ENCODE results near the gene CARF.

The CARF gene

DNA sequence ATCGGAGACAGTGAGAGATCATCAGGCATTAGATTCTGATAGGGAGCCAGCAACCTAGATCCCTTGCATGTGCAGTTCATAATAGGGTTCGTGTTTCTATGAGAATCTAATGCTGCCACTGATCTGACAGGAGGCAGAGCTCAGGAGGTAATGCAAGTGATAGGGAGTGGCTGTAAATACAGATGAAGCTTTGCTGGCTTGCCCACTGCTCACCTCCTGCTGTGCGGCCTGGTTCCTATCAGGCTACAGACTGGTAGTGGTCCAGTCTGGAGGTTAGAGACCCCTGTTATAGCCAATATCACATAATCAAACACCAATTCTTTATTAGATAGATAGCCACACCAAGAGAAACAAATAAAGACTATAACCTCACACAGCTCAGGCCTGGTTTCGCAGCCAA, 51.6 kb downstream of the CARF start:
- TF ChIP-seq TEAD4 (IDR thresholded peaks at IDR 0.05) (no peak), EGR1 (IDR thresholded peaks at IDR 0.05) (no peak), EP300 (IDR thresholded peaks at IDR 0.05; ENCODE audit: borderline replicate concordance) (no peak), CEBPB (IDR thresholded peaks at IDR 0.05) (no peak), TAF1 (IDR thresholded peaks at IDR 0.05; ENCODE audit: low read depth) (no peak), FOXM1 (IDR thresholded peaks at IDR 0.05; ENCODE audit: borderline replicate concordance, low read depth) (no peak), TCF12 (IDR thresholded peaks at IDR 0.05; ENCODE audit: low read depth) (no peak), NFIC (IDR thresholded peaks at IDR 0.05) (no peak), ZBTB7A (IDR thresholded peaks at IDR 0.05; ENCODE audit: low read depth) (no peak), CREB1 (IDR thresholded peaks at IDR 0.05; ENCODE audit: low read depth) (no peak), YY1 (IDR thresholded peaks at IDR 0.05; ENCODE audit: low read depth) (no peak)
- TF ChIP-seq, protein P1, sequence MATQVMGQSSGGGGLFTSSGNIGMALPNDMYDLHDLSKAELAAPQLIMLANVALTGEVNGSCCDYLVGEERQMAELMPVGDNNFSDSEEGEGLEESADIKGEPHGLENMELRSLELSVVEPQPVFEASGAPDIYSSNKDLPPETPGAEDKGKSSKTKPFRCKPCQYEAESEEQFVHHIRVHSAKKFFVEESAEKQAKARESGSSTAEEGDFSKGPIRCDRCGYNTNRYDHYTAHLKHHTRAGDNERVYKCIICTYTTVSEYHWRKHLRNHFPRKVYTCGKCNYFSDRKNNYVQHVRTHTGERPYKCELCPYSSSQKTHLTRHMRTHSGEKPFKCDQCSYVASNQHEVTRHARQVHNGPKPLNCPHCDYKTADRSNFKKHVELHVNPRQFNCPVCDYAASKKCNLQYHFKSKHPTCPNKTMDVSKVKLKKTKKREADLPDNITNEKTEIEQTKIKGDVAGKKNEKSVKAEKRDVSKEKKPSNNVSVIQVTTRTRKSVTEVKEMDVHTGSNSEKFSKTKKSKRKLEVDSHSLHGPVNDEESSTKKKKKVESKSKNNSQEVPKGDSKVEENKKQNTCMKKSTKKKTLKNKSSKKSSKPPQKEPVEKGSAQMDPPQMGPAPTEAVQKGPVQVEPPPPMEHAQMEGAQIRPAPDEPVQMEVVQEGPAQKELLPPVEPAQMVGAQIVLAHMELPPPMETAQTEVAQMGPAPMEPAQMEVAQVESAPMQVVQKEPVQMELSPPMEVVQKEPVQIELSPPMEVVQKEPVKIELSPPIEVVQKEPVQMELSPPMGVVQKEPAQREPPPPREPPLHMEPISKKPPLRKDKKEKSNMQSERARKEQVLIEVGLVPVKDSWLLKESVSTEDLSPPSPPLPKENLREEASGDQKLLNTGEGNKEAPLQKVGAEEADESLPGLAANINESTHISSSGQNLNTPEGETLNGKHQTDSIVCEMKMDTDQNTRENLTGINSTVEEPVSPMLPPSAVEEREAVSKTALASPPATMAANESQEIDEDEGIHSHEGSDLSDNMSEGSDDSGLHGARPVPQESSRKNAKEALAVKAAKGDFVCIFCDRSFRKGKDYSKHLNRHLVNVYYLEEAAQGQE (IDR thresholded peaks at IDR 0.05; ENCODE audit: low read depth): no peak

DNA sequence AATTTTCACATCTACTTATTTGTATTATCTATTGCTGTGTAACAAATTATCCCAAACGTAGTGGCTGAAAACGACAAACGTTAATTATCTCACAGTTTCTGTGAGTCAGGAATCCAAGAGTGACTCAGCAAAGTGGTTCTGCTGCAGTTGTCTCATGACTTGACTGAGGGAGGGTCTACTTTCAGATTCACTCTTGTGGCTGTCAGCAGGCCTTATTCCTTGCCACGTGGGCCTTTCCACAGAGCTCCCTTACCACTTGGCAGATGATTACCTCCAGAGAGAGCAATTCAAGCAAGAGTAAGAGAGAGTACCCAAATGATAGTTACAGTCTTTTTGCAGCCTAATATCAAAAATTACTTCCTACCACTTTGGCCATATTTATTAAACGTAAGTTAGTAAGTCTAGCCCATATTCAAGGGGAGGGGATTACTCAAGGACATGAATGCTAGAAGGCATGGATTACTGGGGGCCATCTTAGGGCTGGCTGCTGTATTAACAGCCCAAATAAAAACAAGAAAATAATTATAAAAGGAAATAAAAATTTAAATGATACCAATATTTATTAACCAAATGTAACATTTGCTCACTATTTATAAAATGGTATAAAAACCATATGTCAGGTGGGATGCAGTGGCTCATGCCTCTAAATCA, 53.9 kb downstream of the CARF start:
- TF ChIP-seq EGR1 (IDR thresholded peaks at IDR 0.05) (no peak), FOXM1 (IDR thresholded peaks at IDR 0.05; ENCODE audit: borderline replicate concordance, low read depth) (no peak)

DNA sequence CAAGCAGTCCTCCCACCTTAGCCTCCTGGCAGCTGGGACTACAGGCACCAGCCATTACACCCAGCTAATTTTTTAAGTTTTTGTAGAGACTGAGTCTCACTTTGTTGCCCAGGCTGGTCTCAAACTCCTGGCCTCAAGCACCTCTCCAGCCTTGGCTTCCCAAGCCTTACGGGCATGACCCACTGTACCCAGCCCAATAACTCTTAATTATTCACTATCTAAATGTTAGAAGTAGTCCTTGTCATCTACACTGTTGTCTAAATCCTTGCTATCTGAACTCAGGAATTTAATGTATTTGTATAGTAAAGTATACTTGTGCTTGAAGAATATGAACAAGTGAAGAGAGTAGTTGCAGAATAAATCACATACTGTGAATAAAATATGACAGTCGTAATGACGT, 64.7 kb downstream of the CARF start:
- TF ChIP-seq TAF1 (IDR thresholded peaks at IDR 0.05; ENCODE audit: low read depth) (no peak), CEBPB (IDR thresholded peaks at IDR 0.05) (no peak), RAD21 (IDR thresholded peaks at IDR 0.05; ENCODE audit: low read depth) (no peak), YY1 (IDR thresholded peaks at IDR 0.05; ENCODE audit: low read depth) (no peak), FOXM1 (IDR thresholded peaks at IDR 0.05; ENCODE audit: borderline replicate concordance, low read depth) (no peak), MAX (IDR thresholded peaks at IDR 0.05) (no peak), NFIC (IDR thresholded peaks at IDR 0.05) (no peak), EP300 (IDR thresholded peaks at IDR 0.05; ENCODE audit: borderline replicate concordance) (no peak), TEAD4 (IDR thresholded peaks at IDR 0.05) (no peak), USF1 (IDR thresholded peaks at IDR 0.05) (no peak), CREB1 (IDR thresholded peaks at IDR 0.05; ENCODE audit: low read depth) (no peak), ZBTB7A (IDR thresholded peaks at IDR 0.05; ENCODE audit: low read depth) (no peak), TCF12 (IDR thresholded peaks at IDR 0.05; ENCODE audit: low read depth) (no peak), EGR1 (IDR thresholded peaks at IDR 0.05) (no peak)
- TF ChIP-seq, protein P1 (IDR thresholded peaks at IDR 0.05; ENCODE audit: low read depth): no peak

DNA sequence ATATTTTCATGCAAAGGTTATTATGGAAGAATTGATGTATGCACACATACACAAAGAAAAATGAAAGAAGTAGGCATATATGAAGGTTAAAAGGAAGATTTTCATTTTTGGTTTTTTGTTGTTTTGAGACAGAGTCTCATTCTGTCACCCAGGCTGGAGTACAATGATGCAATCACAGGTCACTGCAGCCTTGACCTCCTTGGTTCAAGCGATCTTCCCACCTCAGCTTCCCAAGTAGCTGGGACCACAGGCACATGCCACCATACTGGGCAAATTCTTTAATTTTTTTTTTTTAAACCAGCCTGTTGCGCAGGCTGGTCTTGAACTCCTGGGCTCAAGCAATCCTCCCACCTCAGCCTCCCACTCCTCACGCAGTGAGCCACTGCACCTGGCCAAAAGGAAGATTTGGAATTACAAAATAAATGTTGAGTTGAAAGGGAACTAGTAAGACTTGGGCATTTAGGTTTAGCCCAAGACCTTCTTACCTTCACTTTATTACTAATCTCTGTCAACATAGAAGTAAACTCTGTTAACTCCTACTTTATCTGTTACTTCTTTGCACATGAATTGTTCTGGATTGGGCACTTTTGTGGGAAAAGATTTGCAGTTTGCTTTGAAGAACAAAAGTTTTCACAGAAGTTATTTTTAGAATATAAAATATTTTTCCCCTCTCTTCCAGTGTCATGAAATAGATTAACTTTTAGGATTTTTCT, 70.9 kb downstream of the CARF start:
- no peak for TF ChIP-seq CEBPB (IDR thresholded peaks at IDR 0.05)
- no peak for TF ChIP-seq TEAD4 (IDR thresholded peaks at IDR 0.05)
- no peak for TF ChIP-seq USF1 (IDR thresholded peaks at IDR 0.05)
- TF ChIP-seq EP300 (IDR thresholded peaks at IDR 0.05; ENCODE audit: borderline replicate concordance): no peak
- no peak for TF ChIP-seq MAX (IDR thresholded peaks at IDR 0.05)
- no peak for TF ChIP-seq YY1 (IDR thresholded peaks at IDR 0.05; ENCODE audit: low read depth)
- TF ChIP-seq, protein P1 (IDR thresholded peaks at IDR 0.05; ENCODE audit: low read depth): no peak
- TF ChIP-seq CREB1 (IDR thresholded peaks at IDR 0.05; ENCODE audit: low read depth): no peak
- TF ChIP-seq EGR1 (IDR thresholded peaks at IDR 0.05): no peak
- TF ChIP-seq TAF1 (IDR thresholded peaks at IDR 0.05; ENCODE audit: low read depth): no peak
